Cerebellar cortex (tissue), 1 donor: Measurements from ENCODE around the gene SULT1B1.

Source experiments
- DNase-seq: peaks from one replicate; pipeline ENCODE4 v3.0.0-alpha.2; 2015; ENCODE audit warnings: low spot score

SULT1B1 gene

GRCh38 chr4:69749771-69750170 is 10.6 kb downstream of the SULT1B1 start:
- DNase-seq, result no peak

GRCh38 chr4:69748173-69748572 is 12.2 kb downstream of the SULT1B1 start:
- DNase-seq, result no peak

GRCh38 chr4:69744157-69744478 is 16.3 kb downstream of the SULT1B1 start:
- DNase-seq, result no peak

DNA sequence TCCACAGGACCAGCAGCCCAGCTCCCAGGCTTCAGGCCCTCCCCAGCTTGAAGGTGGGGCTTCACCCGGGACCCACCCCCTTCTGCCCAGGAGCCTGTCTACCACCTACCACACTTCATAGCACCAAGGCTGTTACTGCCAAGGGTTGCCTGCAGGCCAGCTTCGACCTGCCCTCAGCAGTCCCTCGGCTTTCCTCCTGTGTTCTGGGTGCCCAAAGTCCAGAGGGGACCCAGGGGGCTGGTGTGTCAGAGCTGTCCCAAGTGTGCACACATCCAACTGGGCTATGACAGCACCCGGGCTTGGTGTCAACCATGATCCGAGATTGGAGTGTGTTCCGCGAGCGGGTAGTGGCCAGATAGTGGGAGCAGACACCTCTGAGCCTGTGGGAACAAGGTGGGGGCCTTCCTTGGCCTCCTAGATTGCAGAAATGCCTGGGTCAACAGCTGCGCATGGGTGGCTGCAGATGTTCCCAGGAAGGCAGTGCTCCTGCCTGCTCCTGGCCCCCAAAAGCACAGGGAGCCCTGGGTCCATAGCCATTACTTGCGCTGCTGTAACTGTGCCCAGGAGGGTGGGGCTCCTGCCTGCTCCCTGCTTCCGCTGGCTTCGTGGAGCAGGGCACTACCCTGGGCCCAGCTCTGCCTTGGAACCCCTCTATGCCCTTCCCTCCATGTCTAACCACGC is 16.8 kb downstream of the SULT1B1 start:
- DNase-seq, result no peak

- no peak for DNase-seq
Measured at GRCh38 chr4:69742596-69742995, 17.8 kb downstream of the SULT1B1 start.

- no peak for DNase-seq
Measured at GRCh38 chr4:69738872-69739271, 21.5 kb downstream of the SULT1B1 start.

- no peak for DNase-seq
Measured at GRCh38 chr4:69735119-69735518, 25.3 kb downstream of the SULT1B1 start.

- no peak for DNase-seq
Measured at GRCh38 chr4:69731847-69732246, 28.6 kb downstream of the SULT1B1 start.

- no peak for DNase-seq
Measured at GRCh38 chr4:69731241-69731640, 29.2 kb downstream of the SULT1B1 start.

DNA sequence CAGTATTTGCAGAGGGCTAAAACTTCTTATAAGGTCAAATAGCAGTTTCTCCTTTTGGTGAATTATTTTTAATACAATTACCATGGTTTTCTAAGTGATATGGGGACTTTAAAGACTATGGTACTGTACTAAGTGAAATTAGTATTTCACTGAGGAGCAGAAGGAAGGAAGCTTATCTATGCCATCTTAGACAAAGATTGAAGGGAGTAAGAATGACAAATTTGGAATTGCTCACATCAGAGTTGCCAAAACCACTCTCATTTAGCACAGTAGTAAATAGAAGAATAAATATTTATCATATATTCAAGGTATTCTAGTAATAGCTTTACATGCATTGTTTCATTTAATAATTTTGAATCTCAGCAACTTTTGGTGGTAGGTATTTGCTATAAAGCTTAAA is 30.4 kb downstream of the SULT1B1 start:
- no peak for DNase-seq

GRCh38 chr4:69727926-69728325 is 32.5 kb downstream of the SULT1B1 start:
- no peak for DNase-seq

GRCh38 chr4:69727426-69727825 is 33.0 kb downstream of the SULT1B1 start:
- DNase-seq, result no peak

DNA sequence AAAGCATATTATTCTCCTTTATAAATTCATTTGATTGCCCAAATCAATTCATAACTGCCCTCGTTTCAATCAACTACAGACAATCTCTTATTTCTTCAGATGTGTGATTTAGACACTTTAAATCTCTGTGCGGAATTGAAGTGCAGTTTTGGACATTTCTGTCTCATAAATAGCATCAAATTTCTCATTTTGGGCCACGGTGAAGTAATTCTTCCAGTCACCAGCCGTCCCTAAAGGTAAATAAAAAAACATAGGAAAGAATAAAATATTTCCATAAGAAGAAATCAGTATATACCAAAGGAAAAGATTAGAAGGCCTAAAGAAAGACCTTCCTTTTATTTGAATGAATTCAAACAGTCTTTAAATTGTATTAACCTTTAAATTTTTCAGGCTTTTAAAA is 33.4 kb downstream of the SULT1B1 start:
- DNase-seq, result no peak

- DNase-seq, result no peak
Measured at GRCh38 chr4:69718396-69719271, 41.8 kb downstream of the SULT1B1 start.

DNA sequence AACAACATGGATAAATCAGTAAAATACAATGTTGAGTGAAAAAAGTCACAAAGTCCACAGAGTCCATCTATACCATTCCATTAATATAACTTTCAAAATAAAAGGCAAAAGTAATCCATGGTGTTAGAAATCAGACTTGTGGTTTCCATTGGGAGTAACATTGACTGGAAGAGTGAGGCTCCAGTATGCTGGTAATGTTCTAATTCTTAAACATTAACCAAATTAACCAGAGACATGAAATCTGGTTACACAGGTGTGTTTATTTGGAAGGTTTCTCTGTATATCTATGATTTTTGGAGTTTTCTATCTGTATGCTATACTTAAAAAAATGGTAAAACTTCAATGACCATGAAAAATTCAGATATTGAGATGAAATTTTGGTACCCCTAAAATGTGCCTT is 42.6 kb downstream of the SULT1B1 start:
- DNase-seq, result no peak

DNA sequence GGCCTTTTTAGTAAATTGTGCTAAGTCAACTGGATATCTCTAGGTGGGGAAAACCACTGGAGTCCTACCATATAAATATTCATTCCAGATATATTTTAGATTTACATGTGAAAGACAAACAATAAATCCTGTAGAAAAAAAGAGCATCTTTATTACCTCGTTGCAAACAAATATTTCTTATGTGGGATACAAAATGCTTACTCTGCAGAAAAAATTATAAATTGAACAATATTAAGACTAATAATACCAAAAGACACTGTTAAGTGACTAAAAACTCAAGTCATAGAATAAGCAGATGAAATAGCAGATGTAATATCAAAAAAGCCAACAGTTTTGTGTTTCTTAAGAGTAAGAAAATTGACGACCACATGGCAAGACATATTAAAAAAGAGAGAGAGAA is 43.8 kb downstream of the SULT1B1 start:
- no peak for DNase-seq

- DNase-seq, result no peak
Measured at GRCh38 chr4:69714086-69714485, 46.3 kb downstream of the SULT1B1 start.

GRCh38 chr4:69713593-69713992 is 46.8 kb downstream of the SULT1B1 start:
- DNase-seq, result no peak

GRCh38 chr4:69710580-69710979 is 49.8 kb downstream of the SULT1B1 start:
- DNase-seq, result no peak

DNA sequence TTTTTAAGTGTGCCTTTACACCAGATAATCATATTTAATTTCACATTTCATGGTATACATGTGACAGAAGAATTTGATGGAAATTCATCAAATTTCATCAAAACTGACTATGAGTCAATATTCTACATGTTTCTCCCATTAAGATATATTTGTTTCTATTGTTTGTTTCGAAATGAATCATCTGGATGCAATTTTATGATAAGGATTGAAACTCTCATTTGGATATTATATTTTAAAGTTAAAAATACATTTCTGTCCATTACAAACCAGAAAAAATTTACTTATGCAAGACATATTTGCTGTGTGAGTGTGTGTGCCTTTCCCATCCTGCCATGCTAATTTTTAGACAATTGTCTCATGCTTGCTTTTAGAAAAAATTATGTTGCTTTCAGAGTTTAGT is 52.2 kb downstream of the SULT1B1 start:
- no peak for DNase-seq

DNA sequence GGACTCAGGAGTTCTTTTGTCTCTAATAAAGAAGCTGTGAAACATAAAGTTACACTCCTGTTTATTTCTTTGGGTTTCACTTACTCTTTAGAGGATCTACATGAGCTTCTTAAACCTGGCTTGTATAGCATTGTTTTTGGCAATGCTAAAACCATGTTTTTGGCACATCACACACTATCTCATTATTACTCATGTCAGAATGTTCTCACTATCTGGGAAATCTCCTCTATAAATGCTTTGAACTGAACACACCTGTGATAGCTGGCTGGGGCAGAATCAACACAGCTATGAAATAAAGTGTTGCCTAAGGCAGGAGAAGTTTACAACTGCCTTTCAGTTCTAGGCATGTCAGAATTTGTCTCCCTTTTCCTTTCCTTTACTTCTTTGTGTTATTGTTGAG is 52.6 kb downstream of the SULT1B1 start:
- DNase-seq, result no peak

GRCh38 chr4:69702201-69702600 is 58.2 kb downstream of the SULT1B1 start:
- DNase-seq, result no peak

GRCh38 chr4:69701696-69702095 is 58.7 kb downstream of the SULT1B1 start:
- DNase-seq, result no peak
